NAMALWA (cell line): ENCODE measurements around the gene HASPIN.
"Not testable (repeated sequence)": the region's sequence is repeated elsewhere in the genome, so short reads cannot be mapped to it uniquely, and the experiment has no call there.

Source experiments
- DNase-seq: peaks from one replicate; pipeline ENCODE4 v3.0.0-alpha.2; 2015; ENCODE audit warnings: low spot score

The HASPIN gene

DNA sequence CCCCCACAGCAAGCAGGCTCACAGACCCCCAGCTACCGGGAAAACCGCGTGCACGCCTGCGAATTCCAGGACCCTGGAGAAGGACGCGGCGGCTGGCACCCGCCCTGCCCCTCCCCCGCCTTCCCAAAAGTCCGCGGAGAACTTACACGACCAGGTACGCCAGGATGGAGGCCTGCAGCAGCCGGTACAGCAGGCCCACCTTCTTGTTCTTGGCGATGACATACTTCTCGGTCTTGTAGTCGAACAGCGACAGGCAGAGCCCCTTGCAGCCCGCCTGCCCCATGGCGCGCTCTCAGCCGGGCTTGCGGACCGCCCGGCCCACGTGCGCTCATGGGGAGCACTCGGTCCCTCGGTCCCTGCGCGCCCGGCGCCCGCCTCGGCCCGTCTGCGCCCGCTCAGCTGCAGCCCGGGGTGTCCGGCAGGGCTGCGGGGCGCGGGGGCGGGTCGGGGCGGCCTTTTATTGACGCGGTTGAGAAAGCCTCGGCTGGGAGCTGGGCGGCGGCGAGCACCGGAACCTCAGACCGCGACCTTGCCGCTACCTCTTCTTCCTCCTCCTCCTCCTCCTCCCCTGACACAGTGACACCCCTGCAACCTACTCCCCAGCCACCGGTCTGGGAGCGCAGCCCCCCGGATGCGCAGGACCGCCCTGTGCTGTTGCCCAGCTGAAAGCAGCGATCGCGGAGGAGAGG lies 27.8 kb upstream of the HASPIN start, which contains the start of gene P2RX5:
Gene P2RX5, minus strand, starts transcription at position 433 of the 689 bp plus-strand sequence. Its CDS starts 150 bp downstream, at position 283.
- peak; percentile 60 for DNase-seq

DNA sequence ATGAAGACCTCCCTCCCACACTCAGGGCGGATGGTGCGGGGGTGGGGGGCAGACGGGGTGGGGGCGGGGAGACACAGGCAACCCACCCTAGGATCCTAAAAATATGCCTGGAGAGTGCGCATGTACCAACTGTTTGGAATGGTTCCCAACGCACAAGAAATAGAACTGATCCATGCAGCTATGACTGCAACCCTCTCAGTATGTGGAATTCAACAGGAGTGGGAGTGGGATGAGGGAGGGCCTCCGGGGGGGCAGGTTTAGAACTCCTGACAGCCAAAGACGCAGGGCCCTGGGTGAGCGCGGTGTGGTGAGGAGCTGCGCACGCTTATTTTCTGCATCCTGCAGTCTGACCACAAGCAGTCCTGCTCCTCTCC lies 26.6 kb upstream of the HASPIN start:
- no peak for DNase-seq

DNA sequence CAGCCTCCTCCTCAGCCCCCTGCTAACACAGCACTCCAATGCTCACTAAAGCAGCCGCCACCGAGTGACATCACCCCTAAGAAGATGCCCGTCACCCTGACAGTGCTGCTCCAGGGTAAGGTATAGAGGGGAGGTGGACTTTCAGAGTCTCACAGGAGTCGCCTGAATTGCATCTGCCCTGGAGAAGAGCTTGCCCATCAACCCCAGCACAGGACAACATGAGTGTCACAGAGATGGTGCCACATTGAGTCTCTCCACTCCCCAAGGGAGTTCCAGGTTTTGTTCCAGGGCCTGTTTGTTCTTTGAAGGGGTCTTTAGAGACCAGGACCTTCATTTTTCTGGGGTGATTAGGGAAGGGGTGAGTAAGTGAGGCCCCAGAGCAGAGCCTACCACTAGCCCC lies 25.6 kb upstream of the HASPIN start:
- no peak for DNase-seq

DNA sequence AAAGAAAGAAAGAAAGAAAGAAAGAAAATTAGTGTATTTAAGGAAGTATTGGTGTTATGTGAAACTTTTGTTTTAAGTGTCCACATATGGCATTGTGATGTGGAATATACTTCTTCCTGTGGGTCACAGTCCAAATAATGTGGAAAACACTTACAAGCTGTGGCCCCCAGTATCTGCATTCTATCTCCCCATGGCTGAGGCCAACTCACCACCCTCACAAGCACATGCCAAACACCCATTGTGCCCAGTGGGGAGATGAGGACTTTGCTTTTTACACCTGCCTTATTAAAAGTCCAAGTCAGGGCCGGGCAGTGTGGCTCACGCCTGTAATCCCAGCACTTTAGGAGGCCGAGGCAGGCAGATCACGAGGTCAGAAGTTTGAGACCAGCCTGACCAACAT lies 23.8 kb upstream of the HASPIN start:
- DNase-seq: no peak

DNA sequence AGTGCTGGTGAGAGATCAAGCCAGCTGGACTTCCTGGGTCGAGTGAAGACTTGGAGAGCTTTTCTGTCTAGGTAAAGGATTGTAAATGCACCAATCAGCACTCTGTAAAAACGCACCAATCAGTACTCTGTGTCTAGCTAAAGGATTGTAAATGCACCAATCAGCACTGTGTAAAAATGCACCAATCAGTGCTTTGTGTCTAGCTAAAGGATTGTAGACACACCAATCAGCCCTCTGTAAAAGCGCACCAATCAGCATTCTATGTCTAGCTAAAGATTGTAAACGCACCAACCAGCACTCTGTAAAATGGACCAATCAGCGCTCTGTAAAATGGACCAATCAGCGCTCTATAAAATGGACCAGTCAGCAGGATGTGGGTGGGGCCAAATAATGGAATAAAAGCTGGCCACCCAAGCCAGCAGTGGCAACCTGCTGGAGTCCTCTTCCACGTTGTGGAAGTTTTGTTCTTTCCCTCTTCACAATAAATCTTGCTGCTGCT lies 21.6 kb upstream of the HASPIN start:
- peak; percentile 43 for DNase-seq

DNA sequence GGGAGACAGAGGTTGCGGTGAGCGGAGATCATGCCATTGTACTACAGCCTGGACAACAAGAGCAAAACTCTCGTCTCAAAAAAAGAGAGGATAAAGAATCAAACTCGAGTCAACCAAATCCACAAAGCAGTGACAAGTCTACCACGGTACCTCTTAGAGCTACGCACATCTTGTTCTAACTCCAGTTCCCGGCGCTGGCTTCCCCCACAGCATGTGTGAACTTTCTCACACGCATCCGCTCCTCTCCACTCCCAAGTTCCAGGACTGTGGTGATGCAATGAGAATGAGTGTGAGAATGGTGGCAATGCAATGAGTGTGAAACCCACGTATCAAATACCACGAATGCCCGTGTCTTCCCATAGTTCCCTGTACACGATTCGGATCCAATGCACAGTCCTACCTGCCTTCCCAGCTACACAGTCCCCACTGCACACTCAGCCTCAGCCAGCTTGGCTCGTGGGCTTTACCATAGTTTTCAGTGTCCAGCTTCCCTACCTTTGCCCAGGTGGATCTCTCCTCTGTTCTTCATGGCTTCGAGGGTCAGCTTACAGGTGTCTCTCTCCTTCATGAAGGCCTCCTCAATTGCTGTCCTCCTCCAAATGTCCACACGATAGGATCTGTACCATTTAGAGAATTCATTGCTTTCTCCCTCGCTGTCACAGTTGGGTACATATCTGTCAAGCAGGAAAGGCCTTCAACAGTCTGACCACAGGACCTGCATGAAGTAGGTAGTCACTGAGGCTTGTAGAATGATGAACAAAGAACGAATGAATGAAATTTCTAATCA lies 18.6 kb upstream of the HASPIN start:
- DNase-seq: no peak

DNA sequence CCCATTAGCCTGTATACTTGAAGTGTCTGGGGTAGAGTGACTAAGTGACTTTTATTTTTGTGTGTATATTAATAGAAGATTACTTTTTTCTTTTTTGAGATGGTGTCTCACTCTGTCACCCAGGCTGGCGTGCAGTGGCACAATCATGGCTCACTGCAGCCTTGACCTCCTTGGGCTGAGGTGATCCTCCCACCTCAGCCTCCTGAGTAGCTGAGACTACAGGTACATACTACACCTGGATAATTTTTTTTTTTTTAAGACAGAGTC lies 18.1 kb upstream of the HASPIN start:
- DNase-seq: not testable (repeated sequence)

DNA sequence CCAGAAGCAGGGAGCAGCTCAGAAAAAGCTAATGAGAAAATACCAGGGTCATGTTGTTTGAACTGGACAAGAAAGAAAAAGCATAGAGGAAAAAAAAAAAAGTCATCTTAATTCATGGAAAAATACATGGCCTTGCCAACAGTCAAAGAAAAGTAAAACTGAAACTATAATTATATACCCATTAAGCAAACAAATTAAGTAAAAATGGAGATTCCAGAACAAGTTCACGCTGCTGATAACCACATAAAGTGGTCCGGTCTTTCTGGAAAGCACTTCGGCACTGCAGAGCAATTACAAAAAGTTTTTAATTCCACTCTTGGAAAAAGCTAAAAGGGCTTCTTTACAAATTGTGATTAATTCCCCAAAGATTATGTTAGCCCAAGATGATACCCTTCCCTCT lies 15.3 kb upstream of the HASPIN start:
- no peak for DNase-seq

DNA sequence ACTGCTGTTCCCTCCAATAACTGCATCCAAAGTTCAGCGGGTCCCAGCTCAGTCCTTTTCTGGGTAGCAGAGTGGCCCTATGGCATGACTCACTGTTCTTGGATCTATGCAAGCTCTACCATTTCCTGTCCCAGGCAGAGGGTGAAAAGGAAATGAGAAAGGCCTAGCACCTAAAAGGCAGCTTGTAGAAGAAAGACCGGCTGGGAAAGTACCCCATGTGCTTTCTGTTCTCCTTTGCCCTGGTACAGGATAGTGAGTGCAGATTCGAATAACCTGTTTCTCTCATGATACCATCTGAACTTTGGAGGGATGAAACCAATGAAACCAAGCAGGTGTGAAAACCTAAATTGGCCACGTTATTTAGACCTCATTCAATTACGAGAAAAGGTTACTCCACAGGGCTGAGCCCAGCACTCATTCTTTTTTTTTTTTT lies 12.7 kb upstream of the HASPIN start:
- peak; percentile 94 for DNase-seq

DNA sequence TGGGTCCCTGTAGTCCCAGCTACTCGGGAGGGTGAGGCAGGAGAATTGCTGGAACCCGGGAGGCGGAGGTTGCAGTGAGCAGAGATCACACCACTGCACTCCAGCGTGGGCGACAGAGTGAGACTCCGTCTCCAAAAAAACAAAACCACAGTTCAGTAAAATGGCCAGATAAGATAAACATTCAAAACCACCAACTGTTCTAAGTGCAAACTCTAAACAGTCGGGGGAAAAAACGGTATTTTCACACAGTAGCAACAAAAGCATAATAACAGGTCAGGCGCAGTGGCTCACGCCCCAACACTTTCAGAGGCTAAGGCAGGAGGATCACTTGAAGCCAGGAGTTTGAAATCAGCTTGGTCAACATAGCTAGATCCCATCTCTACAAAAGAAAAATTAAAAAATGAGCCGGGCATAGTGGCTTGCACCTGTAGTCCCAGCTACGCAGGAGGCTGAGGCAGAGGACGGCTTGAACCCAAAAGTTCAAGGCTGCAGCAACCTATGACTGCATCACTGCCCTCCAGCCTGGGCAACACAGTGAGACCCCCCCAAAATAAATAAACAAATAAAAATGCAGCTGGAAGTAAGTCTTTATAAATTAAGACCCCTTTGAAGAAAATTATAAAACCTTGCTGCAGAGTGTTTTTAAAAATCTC lies 10.8 kb upstream of the HASPIN start:
- DNase-seq: no peak

DNA sequence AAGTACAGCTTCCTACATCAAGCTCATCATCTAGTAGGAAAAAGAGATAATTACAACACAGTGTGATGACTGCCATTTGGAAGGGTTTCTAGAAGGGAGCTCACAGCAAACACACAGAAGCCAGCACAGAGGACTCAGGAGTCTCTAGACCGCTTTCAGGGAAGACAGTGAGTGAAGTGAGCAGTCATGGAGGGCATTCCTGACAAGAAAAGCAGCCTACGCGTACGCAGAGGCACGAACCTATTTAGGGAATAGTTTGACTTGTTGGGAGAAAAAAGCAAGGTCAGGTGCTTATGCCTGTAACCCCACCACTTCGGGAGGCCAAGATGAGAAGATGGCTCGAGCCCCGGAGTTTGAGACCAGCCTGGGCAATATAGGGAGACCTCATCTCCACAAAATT lies 8.4 kb upstream of the HASPIN start:
- no peak for DNase-seq

DNA sequence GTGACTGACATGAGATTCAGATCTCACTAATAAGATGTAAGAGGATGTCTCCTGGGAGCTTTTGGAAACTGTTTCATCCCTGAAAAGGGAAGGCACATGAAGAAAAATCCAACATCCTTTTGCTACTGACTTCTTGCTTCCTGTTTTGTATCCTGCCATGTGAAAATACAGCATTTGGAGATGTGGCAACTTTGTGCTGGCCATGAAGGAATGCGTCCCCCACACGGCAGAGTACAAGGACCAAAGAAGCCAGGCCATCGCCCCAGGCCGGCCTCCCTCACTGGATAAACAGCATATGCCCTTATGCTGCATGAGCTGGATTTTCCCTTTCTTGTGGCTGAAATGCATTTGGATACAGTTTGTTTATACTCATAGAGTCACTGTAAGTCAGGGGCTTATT lies 5.5 kb upstream of the HASPIN start:
- no peak for DNase-seq

DNA sequence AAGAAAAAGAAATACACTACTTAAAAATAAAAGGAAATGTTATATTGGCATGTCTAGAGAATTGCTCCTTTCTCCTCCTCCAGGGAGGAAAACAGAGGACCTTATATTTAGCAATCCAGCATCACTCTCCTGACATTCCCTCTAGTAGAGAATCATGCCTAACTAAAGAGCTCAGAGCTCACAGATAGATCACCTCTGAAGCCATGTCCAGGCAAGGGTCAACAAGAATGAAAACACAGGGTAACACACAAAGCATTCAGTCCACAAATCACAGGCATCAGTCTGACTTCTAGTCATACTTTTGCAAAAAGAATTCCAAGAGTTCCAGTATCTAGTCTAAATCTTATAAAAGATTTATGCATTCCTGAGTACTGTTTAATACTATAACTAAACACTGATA lies 4.4 kb upstream of the HASPIN start:
- no peak for DNase-seq

DNA sequence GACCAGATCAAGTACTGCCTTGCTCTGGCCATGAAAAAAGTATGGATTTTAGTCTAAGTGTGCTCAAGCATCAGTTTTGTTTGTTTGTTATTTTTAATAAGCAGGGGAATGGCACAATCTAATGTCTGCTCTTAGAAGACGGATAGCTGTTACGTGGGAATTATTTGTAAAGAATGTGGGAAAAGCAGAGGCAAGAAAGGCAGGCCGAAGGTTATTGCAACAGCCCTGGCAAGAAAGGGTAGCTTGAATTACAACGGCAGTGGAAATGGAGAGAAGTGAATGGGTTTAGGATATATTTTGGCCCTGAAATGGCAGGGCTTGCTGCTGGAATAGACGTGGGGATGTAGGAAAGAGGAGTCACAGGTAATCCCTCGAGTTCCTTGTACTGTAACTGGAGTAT lies 987 bp upstream of the HASPIN start:
- peak; percentile 7 for DNase-seq

DNA sequence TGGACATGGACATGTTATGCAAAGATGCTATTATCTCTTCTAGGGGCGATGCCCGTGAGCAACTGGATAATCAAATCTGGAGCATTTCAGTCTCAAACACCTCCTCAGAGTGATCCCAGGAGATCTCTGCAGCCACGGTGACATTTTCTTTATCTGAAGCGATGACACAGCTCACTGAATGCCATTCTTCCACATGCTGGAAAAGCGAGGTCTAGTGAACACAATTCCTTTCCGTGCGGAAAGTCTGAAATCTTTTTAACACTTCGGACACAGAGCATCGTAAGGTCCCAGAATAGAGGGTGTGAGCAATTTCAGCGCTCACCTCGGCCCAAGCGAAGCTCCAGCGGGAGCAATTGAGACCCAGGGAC lies 531 bp upstream of the HASPIN start:
- DNase-seq: no peak

DNA sequence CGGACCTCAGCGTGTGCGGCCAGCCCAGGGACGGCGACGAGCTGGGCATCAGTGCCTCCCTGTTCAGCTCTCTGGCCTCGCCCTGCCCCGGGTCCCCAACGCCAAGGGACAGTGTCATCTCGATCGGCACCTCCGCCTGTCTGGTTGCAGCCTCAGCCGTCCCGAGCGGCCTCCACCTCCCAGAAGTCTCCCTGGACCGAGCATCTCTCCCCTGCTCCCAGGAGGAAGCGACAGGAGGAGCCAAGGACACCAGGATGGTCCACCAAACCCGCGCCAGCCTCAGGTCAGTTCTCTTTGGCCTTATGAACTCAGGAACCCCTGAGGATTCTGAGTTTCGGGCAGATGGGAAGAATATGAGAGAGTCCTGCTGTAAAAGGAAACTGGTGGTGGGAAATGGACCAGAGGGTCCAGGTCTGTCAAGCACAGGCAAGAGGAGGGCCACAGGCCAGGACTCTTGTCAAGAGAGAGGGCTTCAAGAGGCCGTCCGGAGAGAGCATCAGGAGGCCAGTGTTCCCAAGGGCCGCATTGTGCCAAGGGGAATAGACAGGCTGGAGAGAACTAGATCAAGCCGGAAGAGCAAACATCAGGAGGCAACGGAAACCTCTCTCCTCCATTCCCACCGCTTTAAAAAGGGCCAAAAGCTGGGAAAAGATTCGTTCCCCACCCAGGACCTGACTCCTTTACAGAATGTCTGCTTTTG lies 825 bp downstream of the HASPIN start:
- DNase-seq: no peak

DNA sequence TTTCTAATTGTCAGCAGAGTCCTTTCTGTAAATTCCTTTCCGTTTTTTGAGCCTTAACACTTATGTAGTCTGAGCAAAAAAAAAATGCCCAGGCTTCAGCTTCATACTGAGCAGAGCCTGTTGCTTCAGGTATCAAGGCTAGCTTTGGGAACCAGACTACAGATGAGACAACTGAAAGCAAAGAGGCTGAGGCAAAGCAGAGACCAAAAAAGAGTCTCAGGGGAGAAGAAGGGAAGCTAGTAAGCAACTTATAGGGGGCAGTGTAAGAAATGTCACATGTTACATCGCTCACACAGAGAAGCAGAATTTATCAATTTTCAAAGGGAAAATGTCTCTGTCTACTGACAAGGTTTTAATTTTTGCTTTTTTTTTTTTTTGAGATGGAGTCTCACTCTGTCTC lies 3.3 kb downstream of the HASPIN start:
- peak; percentile 73 for DNase-seq

DNA sequence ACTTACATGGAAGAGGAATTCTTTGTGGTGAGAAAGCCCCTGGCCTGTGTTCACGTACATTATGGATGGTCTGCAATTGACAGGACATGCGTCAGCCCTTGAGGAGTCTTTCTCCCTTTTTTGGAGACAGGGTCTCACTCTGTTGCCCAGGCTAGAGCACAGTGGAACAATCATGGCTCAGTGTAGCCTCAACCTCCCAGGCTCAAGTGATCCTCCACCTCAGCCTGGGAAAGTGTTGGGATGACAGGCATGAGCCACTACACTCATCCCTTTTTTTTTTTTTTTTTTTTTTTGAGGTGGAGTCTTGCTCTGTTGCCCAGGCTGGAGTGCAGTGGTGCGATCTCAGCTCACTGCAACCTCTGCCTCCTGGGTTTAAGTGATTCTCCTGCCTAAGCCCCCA lies 4.4 kb downstream of the HASPIN start:
- not testable (repeated sequence) for DNase-seq

DNA sequence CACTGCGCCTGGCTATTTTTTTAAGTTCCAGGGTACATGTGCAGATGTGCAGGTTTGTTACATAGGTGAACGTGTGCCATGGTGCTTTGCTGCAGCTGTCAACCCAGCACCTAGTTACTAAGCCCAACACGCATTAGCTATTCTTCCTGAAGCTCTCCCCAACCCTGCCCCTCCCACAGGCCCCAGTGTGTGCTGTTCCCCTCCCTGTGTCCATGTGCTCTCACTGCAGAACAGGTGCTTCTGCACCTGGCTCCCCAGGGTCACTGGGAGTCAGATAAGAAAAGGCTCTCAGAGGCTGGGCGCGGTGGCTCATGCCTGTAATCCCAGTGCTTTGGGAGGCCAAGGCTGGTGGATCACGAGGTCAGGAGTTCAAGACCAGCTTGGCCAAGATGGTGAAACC lies 6.2 kb downstream of the HASPIN start:
- no peak for DNase-seq

DNA sequence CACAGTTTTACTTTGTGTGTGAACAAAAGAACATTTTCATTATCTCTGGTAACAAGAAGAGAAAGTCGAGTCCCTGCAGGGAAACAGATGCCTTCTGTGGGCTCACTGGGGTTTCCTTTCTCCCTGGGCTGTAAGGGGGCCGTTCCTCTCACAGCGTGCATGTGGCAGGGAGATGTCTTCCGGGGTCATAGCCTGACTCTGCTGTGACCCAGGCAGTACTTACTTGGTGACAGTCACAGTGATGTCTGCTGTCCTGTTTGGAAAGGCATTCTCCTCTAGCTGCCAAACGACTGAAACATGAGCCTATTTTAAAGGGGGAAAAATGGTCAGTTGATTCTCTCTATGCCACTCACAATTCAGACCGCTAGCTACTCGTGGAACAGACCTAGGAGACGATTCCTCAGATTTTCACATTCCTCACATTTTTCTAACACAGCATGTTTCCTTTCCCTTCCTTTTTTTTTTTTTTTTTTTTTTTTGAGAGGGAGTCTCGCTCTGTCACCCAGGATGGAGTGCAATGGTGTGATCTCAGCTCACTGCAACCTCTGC lies 7.3 kb downstream of the HASPIN start:
- no peak for DNase-seq

DNA sequence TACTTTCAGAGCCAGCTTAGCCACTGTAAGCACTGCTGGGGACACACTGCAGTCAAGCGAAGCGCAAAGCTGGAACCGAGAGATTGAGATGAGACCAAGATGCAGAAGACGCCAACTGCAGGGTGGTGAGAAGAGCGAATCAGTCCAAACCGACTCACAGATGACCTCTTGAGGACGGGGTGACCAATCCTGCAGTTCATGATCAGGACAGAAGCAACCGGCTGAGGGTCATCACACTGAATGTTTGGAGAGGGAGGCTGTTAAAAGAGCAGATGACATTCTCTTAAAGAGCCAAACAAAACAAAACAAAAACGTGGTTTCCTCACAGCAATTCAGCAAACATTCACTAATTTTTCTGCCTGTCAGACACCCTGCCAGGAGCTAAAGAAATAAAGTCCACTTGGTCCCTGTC lies 8.5 kb downstream of the HASPIN start:
- peak; percentile 26 for DNase-seq

DNA sequence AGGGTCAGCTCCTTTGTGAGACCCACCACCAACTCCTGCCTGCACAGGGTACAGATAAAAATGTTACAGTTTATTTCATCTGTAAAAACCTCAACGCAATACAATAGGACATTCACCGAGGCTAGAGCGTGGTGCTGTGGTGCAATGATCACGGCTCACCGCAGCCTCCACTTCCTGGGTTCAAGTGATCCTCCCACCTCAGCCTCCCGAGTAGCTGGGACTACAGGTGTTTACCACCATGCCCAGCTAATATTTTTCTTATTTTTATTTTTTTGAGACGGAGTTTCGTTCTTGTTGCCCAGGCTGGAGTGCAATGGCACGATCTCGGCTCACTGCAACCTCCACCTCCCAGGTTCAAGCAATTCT lies 11.2 kb downstream of the HASPIN start:
- not testable (repeated sequence) for DNase-seq
